ENCODE data around the gene DCAF12. TPM values are rescaled to one million over a fixed set of nuclear protein-coding genes. Genes with fewer than 3 reads are reported as not detected.

Gene DCAF12
- polyA plus RNA-seq (37.5 and 37.7 TPM in 2 replicates), polyA minus RNA-seq (31.9 and 37.4 TPM in 2 replicates)

DNA sequence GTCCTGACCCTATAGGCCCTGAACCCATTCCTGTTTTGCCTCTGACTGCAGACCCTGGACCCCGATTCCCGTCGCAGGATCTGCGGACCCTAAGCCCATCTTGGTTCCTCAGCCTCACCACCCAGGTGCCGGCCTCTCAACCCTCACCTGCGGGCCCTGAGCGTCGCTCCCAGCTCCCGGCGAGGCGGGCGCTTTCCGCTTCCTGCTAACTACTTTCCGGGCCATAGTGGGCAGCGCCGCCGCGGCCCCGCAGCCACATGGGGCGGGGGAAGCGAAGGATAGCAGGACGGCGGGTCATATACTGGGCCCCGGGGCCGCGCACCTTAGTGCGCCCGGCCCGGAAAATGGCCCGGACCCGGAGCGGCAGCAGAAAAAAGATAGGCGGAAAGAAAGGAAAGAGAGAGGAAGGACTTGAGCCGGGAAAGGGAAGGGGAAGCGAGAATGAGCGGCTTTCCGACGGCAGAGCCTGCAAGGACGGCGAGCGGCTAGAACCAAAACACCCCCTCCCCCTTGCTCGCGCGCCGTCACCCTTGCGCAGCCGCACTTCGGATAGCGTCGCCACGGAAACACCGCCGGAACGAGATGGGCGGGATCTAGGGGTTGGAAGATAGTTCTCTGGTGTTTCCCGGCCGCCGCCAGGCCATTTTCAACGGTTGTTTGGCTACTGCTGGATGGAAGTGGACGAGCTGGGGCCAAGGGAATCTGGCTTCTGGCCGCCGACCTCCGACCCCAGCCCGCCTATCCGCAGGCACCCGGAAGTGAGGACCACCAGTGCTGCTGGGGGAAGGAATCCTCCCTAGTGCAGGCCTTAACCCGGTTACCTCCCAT lies at the start of gene DCAF12:
DCAF12 (minus strand) TSS at position 492 of the 828 bp plus-strand sequence; CDS start at position 225, 267 bp downstream.
- peaks cover 4% of the 10 kb centered on the region for H3K36me3 ChIP-seq (ENCODE audit: insufficient read depth, low read length)
- peaks cover 41% of the 10 kb centered on the region for H3K79me2 ChIP-seq (replicated peaks; ENCODE audit: insufficient read depth, low read length)
- TF ChIP-seq TAF1 (IDR thresholded peaks at IDR 0.05; ENCODE audit: low read depth) = no peak
- TF ChIP-seq MXI1 (conservative IDR thresholded peaks at IDR 0.05; ENCODE audit: poor library complexity, severe bottlenecking) = peak; percentile 88
- peak; percentile 61 for TF ChIP-seq RAD21 (conservative IDR thresholded peaks at IDR 0.05)
- peak; percentile 59 for TF ChIP-seq EP300 (conservative IDR thresholded peaks at IDR 0.05; ENCODE audit: poor library complexity, severe bottlenecking)
- TF ChIP-seq, protein P1, sequence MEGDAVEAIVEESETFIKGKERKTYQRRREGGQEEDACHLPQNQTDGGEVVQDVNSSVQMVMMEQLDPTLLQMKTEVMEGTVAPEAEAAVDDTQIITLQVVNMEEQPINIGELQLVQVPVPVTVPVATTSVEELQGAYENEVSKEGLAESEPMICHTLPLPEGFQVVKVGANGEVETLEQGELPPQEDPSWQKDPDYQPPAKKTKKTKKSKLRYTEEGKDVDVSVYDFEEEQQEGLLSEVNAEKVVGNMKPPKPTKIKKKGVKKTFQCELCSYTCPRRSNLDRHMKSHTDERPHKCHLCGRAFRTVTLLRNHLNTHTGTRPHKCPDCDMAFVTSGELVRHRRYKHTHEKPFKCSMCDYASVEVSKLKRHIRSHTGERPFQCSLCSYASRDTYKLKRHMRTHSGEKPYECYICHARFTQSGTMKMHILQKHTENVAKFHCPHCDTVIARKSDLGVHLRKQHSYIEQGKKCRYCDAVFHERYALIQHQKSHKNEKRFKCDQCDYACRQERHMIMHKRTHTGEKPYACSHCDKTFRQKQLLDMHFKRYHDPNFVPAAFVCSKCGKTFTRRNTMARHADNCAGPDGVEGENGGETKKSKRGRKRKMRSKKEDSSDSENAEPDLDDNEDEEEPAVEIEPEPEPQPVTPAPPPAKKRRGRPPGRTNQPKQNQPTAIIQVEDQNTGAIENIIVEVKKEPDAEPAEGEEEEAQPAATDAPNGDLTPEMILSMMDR (IDR thresholded peaks at IDR 0.05; ENCODE audit: poor library complexity, severe bottlenecking) = peak; percentile 40
- TF ChIP-seq EZH2 (IDR thresholded peaks at IDR 0.05; ENCODE audit: borderline replicate concordance, insufficient read depth, low read length, poor library complexity, severe bottlenecking) = no peak
- TF ChIP-seq POLR2AphosphoS5 (IDR thresholded peaks at IDR 0.05) = peak; percentile 91
- TF ChIP-seq SMC3 (conservative IDR thresholded peaks at IDR 0.05; ENCODE audit: poor library complexity) = peak; percentile 56
- TF ChIP-seq, protein P2, sequence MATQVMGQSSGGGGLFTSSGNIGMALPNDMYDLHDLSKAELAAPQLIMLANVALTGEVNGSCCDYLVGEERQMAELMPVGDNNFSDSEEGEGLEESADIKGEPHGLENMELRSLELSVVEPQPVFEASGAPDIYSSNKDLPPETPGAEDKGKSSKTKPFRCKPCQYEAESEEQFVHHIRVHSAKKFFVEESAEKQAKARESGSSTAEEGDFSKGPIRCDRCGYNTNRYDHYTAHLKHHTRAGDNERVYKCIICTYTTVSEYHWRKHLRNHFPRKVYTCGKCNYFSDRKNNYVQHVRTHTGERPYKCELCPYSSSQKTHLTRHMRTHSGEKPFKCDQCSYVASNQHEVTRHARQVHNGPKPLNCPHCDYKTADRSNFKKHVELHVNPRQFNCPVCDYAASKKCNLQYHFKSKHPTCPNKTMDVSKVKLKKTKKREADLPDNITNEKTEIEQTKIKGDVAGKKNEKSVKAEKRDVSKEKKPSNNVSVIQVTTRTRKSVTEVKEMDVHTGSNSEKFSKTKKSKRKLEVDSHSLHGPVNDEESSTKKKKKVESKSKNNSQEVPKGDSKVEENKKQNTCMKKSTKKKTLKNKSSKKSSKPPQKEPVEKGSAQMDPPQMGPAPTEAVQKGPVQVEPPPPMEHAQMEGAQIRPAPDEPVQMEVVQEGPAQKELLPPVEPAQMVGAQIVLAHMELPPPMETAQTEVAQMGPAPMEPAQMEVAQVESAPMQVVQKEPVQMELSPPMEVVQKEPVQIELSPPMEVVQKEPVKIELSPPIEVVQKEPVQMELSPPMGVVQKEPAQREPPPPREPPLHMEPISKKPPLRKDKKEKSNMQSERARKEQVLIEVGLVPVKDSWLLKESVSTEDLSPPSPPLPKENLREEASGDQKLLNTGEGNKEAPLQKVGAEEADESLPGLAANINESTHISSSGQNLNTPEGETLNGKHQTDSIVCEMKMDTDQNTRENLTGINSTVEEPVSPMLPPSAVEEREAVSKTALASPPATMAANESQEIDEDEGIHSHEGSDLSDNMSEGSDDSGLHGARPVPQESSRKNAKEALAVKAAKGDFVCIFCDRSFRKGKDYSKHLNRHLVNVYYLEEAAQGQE (IDR thresholded peaks at IDR 0.05; ENCODE audit: borderline replicate concordance) = peak; percentile 79
- H3K27me3 ChIP-seq (ENCODE audit: insufficient read depth, low read depth, low read length) = no peaks in the 10 kb centered on the region
- H3K9me2 ChIP-seq (ENCODE audit: insufficient read depth, low read length) = no peaks in the 10 kb centered on the region
- peak within 1 kb of the TSS; percentile 71 for H3K4me2 ChIP-seq (ENCODE audit: low read length)
- H3F3A ChIP-seq (ENCODE audit: insufficient read depth, low read length, poor library complexity, severe bottlenecking) = no peaks in the 10 kb centered on the region
- peak within 1 kb of the TSS; percentile 85 for H3K4me3 ChIP-seq (ENCODE audit: low read length)
- H4K20me1 ChIP-seq (ENCODE audit: insufficient read depth) = no peaks in the 10 kb centered on the region
- no peaks in the 10 kb centered on the region for H3K9me3 ChIP-seq (ENCODE audit: low read length)
- H3K27ac ChIP-seq (ENCODE audit: low read length) = peak within 1 kb of the TSS; percentile 93
- H3K9ac ChIP-seq (ENCODE audit: low read length) = peak within 1 kb of the TSS; percentile 95
- H2AFZ ChIP-seq (ENCODE audit: low read depth, low read length) = peak within 1 kb of the TSS; percentile 98

DNA sequence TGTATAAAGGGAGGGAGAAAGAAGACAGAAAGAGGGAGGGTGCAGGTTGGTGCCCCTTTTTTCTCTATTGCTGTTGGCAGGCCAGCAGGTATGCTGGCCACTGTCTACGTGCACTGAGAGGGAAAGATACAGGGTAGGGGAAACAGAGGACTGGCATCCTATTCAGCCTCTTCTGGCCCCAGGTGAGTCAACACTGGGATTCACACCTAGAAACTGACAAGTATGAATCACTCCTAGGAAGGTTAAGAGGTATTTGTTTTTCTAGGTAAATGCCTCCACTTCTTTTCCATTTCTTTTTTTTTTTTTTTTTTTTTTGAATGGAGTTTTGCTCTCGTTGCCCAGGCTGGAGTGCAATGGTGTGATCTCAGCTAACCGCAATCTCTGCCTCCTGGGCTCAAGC lies 49.6 kb upstream of the DCAF12 start:
- H3K4me2 ChIP-seq (ENCODE audit: low read length) = no peak overlapping the region
- H3K36me3 ChIP-seq (ENCODE audit: insufficient read depth, low read length) = no peaks in the 10 kb centered on the region
- no peaks in the 10 kb centered on the region for H3K27me3 ChIP-seq (ENCODE audit: insufficient read depth, low read depth, low read length)
- H3K9ac ChIP-seq (ENCODE audit: low read length) = no peak overlapping the region
- H3K4me3 ChIP-seq (ENCODE audit: low read length) = no peak overlapping the region
- no peaks in the 10 kb centered on the region for H3K9me2 ChIP-seq (ENCODE audit: insufficient read depth, low read length)
- H4K20me1 ChIP-seq (ENCODE audit: insufficient read depth) = no peaks in the 10 kb centered on the region
- peaks cover 8% of the 10 kb centered on the region for H3F3A ChIP-seq (ENCODE audit: insufficient read depth, low read length, poor library complexity, severe bottlenecking)
- no peak overlapping the region for H2AFZ ChIP-seq (ENCODE audit: low read depth, low read length)
- TF ChIP-seq RAD21 (conservative IDR thresholded peaks at IDR 0.05) (no peak), POLR2AphosphoS5 (IDR thresholded peaks at IDR 0.05) (no peak), EP300 (conservative IDR thresholded peaks at IDR 0.05; ENCODE audit: poor library complexity, severe bottlenecking) (no peak), SMC3 (conservative IDR thresholded peaks at IDR 0.05; ENCODE audit: poor library complexity) (no peak), TAF1 (IDR thresholded peaks at IDR 0.05; ENCODE audit: low read depth) (no peak), MXI1 (conservative IDR thresholded peaks at IDR 0.05; ENCODE audit: poor library complexity, severe bottlenecking) (no peak), EZH2 (IDR thresholded peaks at IDR 0.05; ENCODE audit: borderline replicate concordance, insufficient read depth, low read length, poor library complexity, severe bottlenecking) (no peak)
- TF ChIP-seq, protein P1 (IDR thresholded peaks at IDR 0.05; ENCODE audit: poor library complexity, severe bottlenecking) = no peak
- TF ChIP-seq, protein P2 (IDR thresholded peaks at IDR 0.05; ENCODE audit: borderline replicate concordance) = no peak
- no peak overlapping the region for H3K27ac ChIP-seq (ENCODE audit: low read length)
- peaks cover 19% of the 10 kb centered on the region for H3K79me2 ChIP-seq (replicated peaks; ENCODE audit: insufficient read depth, low read length)
- H3K9me3 ChIP-seq (ENCODE audit: low read length) = no peaks in the 10 kb centered on the region

Measured in neural cell (in vitro differentiated cells).